ENCODE results near the gene GSDME.

GRCh38 chr7:24786306-24786705 is 29.0 kb upstream of the GSDME start:
- TF ChIP-seq CTCF (IDR thresholded peaks at IDR 0.05 in 4 of 5, conservative IDR thresholded peaks at IDR 0.05 in 1 of 5), result no peak
- TF ChIP-seq POLR2A (IDR thresholded peaks at IDR 0.05), result no peak
